GM06990 (cell line): ENCODE results near the gene SRSF11.
"Not testable (repeated sequence)": the region's sequence is repeated elsewhere in the genome, so short reads cannot be mapped to it uniquely, and the experiment has no call there.

Experiments used
- DNase-seq: peaks from one replicate; pipeline ENCODE4 v3.0.0-alpha.2; 2011; ENCODE audit not compliant: insufficient read length; ENCODE audit errors: extremely low read depth
- H3K27me3 ChIP-seq: replicated peaks from 2 replicates; pipeline ENCODE4 v1.6.0; 2011; ENCODE audit warnings: low read length; ENCODE audit not compliant: control insufficient read depth, insufficient read depth
- H3K36me3 ChIP-seq: 2 replicates; pipeline ENCODE4 v1.5.1; 2011; ENCODE audit warnings: low read length; ENCODE audit not compliant: control insufficient read depth, insufficient read depth
- H3K4me3 ChIP-seq: replicated peaks from 2 replicates; pipeline ENCODE4 v1.5.1; 2011; ENCODE audit warnings: low read depth, mild to moderate bottlenecking, control low read depth, low read length
- CTCF ChIP-seq: IDR thresholded peaks from 2 replicates; pipeline ENCODE4 v1.5.1; 2011; ENCODE audit warnings: low read length, control low read depth, mild to moderate bottlenecking, inconsistent platforms; ENCODE audit not compliant: insufficient read depth, poor library complexity, severe bottlenecking

SRSF11 gene

GRCh38 chr1:70221238-70222121 is at the start of gene SRSF11:
TSS of gene SRSF11 (plus strand) at chr1:70221380. CDS start at chr1:70221637, 257 bp downstream.
- TF ChIP-seq CTCF = no peak
- peak; percentile 97 for DNase-seq
- H3K4me3 ChIP-seq = peak within 1 kb of the TSS; percentile 88
- 0 out of 2 replicates have a peak, but pooled peaks cover 1% of the 10 kb centered on the region for H3K36me3 ChIP-seq
- H3K27me3 ChIP-seq = no peaks in the 10 kb centered on the region

GRCh38 chr1:70171512-70171911 is 49.7 kb upstream of the SRSF11 start:
- TF ChIP-seq CTCF = no peak
- no peaks in the 10 kb centered on the region; the same call in 1 of the 2 replicates for H3K36me3 ChIP-seq
- no peak overlapping the region for H3K4me3 ChIP-seq
- H3K27me3 ChIP-seq = no peaks in the 10 kb centered on the region
- DNase-seq = no peak

GRCh38 chr1:70185181-70185580 is 36.0 kb upstream of the SRSF11 start:
- H3K27me3 ChIP-seq, DNase-seq, H3K36me3 ChIP-seq: not testable (repeated sequence)

GRCh38 chr1:70188522-70188921 is 32.7 kb upstream of the SRSF11 start:
- Histone ChIP-seq H3K36me3 (no peaks in the 10 kb centered on the region), H3K4me3 (no peak overlapping the region)
- TF ChIP-seq CTCF = no peak

More at GRCh38 chr1:70185181-70185580, 36.0 kb upstream of the SRSF11 start:
- not testable (repeated sequence) for H3K4me3 ChIP-seq

GRCh38 chr1:70190180-70190579 is 31.0 kb upstream of the SRSF11 start:
- Histone ChIP-seq H3K4me3 (no peak overlapping the region), H3K36me3 (no peaks in the 10 kb centered on the region), H3K27me3 (no peaks in the 10 kb centered on the region)
- no peak for DNase-seq
- TF ChIP-seq CTCF = no peak

More at GRCh38 chr1:70188522-70188921, 32.7 kb upstream of the SRSF11 start:
- H3K27me3 ChIP-seq = no peaks in the 10 kb centered on the region
- DNase-seq = no peak

- DNase-seq, H3K36me3 ChIP-seq, H3K27me3 ChIP-seq: not testable (repeated sequence)
These were observed 28.7 kb upstream of the SRSF11 start for GRCh38 chr1:70192446-70192845.

GRCh38 chr1:70194601-70195000 is 26.6 kb upstream of the SRSF11 start:
- H3K4me3 ChIP-seq = no peak overlapping the region
- TF ChIP-seq CTCF = no peak
- H3K36me3 ChIP-seq = no peaks in the 10 kb centered on the region
- no peak for DNase-seq
- no peaks in the 10 kb centered on the region for H3K27me3 ChIP-seq

More at GRCh38 chr1:70192446-70192845, 28.7 kb upstream of the SRSF11 start:
- H3K4me3 ChIP-seq = not testable (repeated sequence)
